Kidney epithelial cell (primary cell): ENCODE measurements around the gene SLC38A11. TPM values are rescaled to one million over a fixed set of nuclear protein-coding genes. Genes with fewer than 3 reads are reported as not detected.
"Not testable (repeated sequence)": the region's sequence is repeated elsewhere in the genome, so short reads cannot be mapped to it uniquely, and the experiment has no call there.

Experiments used
- DNase-seq: peaks from one replicate; pipeline ENCODE4 v3.0.0-alpha.2; 2010; ENCODE audit warnings: low read depth
- H3K27me3 ChIP-seq: 2 replicates; pipeline ENCODE4 v1.6.0; 2011; ENCODE audit warnings: low read length; ENCODE audit not compliant: control insufficient read depth, insufficient read depth
- H3K36me3 ChIP-seq: 2 replicates; pipeline ENCODE4 v1.5.1; 2011; ENCODE audit warnings: low read length; ENCODE audit not compliant: control insufficient read depth, insufficient read depth
- H3K4me3 ChIP-seq: 2 replicates; pipeline ENCODE4 v1.5.1; 2011; ENCODE audit warnings: low read depth, mild to moderate bottlenecking, control low read depth, low read length
- total RNA-seq: library from RNA; depleted of rRNA; stranded (reverse); fragments of >200 nt; gene quantifications from 2 replicates; pipeline ENCODE4 v1.2.3, GENCODE V29; 2015
- TF ChIP-seq, protein P1 (sequence below): IDR thresholded peaks from 2 replicates; pipeline ENCODE4 v1.5.1; 2011; ENCODE audit warnings: mild to moderate bottlenecking, moderate library complexity, low read length, control low read depth, inconsistent platforms; ENCODE audit not compliant: insufficient read depth, poor library complexity, severe bottlenecking

Gene SLC38A11, protein sequence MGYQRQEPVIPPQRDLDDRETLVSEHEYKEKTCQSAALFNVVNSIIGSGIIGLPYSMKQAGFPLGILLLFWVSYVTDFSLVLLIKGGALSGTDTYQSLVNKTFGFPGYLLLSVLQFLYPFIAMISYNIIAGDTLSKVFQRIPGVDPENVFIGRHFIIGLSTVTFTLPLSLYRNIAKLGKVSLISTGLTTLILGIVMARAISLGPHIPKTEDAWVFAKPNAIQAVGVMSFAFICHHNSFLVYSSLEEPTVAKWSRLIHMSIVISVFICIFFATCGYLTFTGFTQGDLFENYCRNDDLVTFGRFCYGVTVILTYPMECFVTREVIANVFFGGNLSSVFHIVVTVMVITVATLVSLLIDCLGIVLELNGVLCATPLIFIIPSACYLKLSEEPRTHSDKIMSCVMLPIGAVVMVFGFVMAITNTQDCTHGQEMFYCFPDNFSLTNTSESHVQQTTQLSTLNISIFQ
- total RNA-seq, result 0.46 TPM in 1 of 2 replicates, not detected in the other

DNA sequence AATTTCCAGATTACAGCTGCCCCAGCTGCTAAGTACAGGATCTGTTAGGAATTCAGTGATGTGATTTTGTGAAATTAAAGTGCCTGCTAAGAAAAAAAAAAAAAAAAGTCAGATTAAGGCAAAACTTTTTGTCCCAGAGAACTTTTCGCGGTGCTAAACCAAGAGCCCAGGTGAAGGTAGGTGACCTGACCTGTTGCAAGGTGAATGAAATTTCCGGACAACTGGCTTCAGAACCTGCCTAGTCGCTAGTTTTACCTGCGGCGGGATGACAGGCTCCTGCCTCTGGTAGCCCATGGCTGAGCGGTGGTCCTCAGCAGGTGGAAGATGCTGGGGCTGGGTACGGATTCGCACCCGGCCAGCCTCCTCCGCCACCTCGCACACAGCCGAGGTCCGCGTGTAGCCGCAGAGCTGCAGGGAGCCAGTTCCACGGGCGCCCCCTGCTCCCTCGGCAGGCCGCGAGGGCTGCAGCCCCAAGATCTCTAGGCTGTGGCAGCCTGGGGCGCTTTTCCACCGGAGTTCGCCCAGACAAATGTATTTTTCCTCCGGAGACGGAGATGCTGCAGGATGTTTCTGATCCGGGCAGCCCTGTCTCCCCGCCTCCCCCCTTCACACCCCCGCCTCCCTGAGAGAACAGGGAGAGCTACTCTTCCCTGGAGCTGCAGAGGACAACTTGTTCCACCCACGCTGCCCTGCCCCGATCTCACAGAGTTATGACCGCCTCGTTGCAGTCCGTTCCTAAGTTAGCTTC is at the start of gene SLC38A11:
Gene SLC38A11, minus strand, starts transcription at position 572 of the 748 bp plus-strand sequence. Its CDS starts 278 bp downstream, at position 294.
- TF ChIP-seq, protein P1, sequence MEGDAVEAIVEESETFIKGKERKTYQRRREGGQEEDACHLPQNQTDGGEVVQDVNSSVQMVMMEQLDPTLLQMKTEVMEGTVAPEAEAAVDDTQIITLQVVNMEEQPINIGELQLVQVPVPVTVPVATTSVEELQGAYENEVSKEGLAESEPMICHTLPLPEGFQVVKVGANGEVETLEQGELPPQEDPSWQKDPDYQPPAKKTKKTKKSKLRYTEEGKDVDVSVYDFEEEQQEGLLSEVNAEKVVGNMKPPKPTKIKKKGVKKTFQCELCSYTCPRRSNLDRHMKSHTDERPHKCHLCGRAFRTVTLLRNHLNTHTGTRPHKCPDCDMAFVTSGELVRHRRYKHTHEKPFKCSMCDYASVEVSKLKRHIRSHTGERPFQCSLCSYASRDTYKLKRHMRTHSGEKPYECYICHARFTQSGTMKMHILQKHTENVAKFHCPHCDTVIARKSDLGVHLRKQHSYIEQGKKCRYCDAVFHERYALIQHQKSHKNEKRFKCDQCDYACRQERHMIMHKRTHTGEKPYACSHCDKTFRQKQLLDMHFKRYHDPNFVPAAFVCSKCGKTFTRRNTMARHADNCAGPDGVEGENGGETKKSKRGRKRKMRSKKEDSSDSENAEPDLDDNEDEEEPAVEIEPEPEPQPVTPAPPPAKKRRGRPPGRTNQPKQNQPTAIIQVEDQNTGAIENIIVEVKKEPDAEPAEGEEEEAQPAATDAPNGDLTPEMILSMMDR, result peak; percentile 34
- Histone ChIP-seq H3K27me3 (no peaks in the 10 kb centered on the region), H3K36me3 (no peaks in the 10 kb centered on the region), H3K4me3 (peak within 1 kb of the TSS; percentile 45)
- no peak for DNase-seq

DNA sequence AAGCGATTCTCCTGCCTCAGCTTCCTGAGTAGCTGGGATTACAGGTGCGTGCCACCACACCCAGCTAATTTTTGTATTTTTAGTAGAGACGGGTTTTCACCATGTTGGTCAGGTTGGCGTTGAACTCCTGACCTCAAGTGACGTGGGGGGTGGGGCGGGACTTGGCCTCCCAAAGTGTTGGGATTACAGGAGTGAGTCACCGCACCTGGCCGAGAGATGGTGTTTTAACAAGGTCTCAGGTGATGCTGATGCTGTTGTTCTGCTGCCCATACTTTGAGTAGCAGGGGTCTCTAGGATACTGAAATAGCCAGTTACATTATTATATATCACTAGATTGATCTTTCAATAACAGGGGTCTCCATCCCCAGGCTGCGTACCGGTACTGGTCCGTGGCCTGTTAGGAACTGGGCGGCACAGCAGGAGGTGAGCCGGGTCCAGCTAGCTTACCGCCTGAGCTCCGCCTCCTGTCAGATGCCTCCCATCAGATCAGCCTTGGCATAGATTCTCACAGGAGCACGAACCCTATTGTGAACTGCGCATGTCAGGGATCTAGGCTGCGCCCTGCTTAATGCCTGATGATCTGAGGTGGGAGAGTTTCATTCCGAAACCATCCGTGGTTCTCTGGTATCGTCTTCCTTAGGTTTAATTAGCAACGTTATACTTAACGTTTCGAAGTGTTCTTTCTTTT is 48.3 kb upstream of the SLC38A11 start:
- no peak for DNase-seq
- H3K36me3 ChIP-seq, result no peaks in the 10 kb centered on the region
- no peaks in the 10 kb centered on the region for H3K27me3 ChIP-seq
- TF ChIP-seq, protein P1, result no peak
- H3K4me3 ChIP-seq, result no peak overlapping the region

GRCh38 chr2:165002638-165003037 is 47.3 kb upstream of the SLC38A11 start:
- TF ChIP-seq, protein P1, result no peak
- DNase-seq, result no peak
- no peaks in the 10 kb centered on the region for H3K36me3 ChIP-seq

GRCh38 chr2:164994664-164995299 is 39.5 kb upstream of the SLC38A11 start:
- not testable (repeated sequence) for DNase-seq, H3K4me3 ChIP-seq, H3K27me3 ChIP-seq, H3K36me3 ChIP-seq

More at GRCh38 chr2:165002638-165003037, 47.3 kb upstream of the SLC38A11 start:
- no peaks in the 10 kb centered on the region for H3K27me3 ChIP-seq
- no peak overlapping the region for H3K4me3 ChIP-seq

DNA sequence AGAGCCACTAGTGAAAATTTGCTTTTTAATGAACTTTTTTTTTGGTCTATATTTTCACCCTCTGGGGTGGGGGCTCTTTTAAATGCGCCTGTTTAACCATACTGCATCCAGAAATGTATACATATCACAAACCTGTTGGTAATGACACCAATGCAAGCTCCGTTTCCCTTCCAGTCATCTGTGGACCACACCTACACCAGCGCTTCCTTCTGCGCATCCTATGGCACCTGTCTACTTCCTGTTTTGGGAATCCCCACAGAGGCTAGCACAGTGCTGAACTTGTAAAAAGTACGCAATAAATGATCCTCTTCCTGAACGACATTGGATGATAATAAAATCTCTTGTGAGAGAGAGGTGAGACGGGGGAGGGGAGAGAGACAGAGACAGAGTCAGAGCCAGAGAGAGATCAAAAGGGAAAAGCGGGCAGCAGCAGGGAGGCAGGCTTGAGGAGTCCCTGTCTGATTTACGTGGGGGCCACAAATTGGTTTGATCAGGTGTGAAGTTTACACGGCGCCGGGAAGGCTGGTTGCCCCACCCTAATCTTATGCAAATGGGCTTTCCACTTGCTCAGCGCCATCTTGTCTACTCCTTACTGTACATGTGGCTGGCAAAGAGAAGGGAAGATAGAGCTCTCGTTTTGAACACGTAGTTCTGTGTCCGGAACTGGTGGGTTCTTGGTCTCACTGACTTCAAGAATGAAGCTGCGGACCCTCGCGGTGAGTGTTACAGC is 38.1 kb upstream of the SLC38A11 start:
- H3K4me3 ChIP-seq, result no peak overlapping the region
- DNase-seq, result no peak
- no peaks in the 10 kb centered on the region for H3K27me3 ChIP-seq
- H3K36me3 ChIP-seq, result no peaks in the 10 kb centered on the region
- TF ChIP-seq, protein P1, result no peak
